OCI-LY3 (cell line): ENCODE measurements around the gene RPS6KA5.
"Not testable (repeated sequence)": the region's sequence is repeated elsewhere in the genome, so short reads cannot be mapped to it uniquely, and the experiment has no call there.

Experiments
- H2AFZ ChIP-seq: fragments of 200-600, 300-600 bp; shearing (Covaris generic); 2 replicates; pipeline ENCODE4 v1.6.0; 2014; ENCODE audit warnings: antibody characterized with exemption, low read depth, low read length
- H3K27ac ChIP-seq: fragments of 200-600, 300-600 bp; sonication (generic); 2 replicates; pipeline ENCODE4 v1.5.1; 2014; ENCODE audit warnings: mild to moderate bottlenecking, low read length, moderate library complexity, mixed read lengths
- H3K27me3 ChIP-seq: fragments of 200-600, 300-600 bp; sonication (generic); 2 replicates; pipeline ENCODE4 v1.6.1; 2014; ENCODE audit warnings: low read depth, low read length, mixed read lengths
- H3K36me3 ChIP-seq: fragments of 200-600, 300-600 bp; sonication (generic); replicated peaks from 2 replicates; pipeline ENCODE3; 2014; ENCODE audit warnings: low read depth, low read length, mixed read lengths
- H3K4me1 ChIP-seq: fragments of 300-600, 200-600 bp; sonication (generic); 2 replicates; pipeline ENCODE4 v1.6.1; 2014; ENCODE audit warnings: low read length, mixed read lengths
- H3K4me2 ChIP-seq: fragments of 200-600, 300-600 bp; sonication (generic); 2 replicates; pipeline ENCODE4 v1.6.1; 2014; ENCODE audit warnings: low read length, mixed read lengths
- H3K4me3 ChIP-seq: fragments of 300-600, 200-600 bp; sonication (generic); 2 replicates; pipeline ENCODE4 v1.5.1; 2014; ENCODE audit warnings: antibody characterized with exemption, mild to moderate bottlenecking, low read length, moderate library complexity
- H3K79me2 ChIP-seq: fragments of 300-600, 200-600 bp; shearing (Covaris generic); 2 replicates; pipeline ENCODE4 v1.6.1; 2014; ENCODE audit warnings: mild to moderate bottlenecking, low read length, mixed read lengths
- H3K9ac ChIP-seq: fragments of 300-600, 200-600 bp; shearing (Covaris generic); 2 replicates; pipeline ENCODE4 v1.6.0; 2014; ENCODE audit warnings: mild to moderate bottlenecking, low read length, moderate library complexity
- H3K9me3 ChIP-seq: fragments of 200-600, 300-600 bp; shearing (Covaris generic); 2 replicates; pipeline ENCODE4 v1.6.1; 2014; ENCODE audit warnings: low read length, mixed read lengths; ENCODE audit not compliant: insufficient read depth
- H4K20me1 ChIP-seq: fragments of 200-600, 300-600 bp; sonication (generic); 2 replicates; pipeline ENCODE4 v1.6.1; 2016; ENCODE audit warnings: low read length, mixed read lengths; ENCODE audit not compliant: insufficient read depth
- EZH2phosphoT487 ChIP-seq: fragments of 200-600 bp; shearing (Covaris generic); IDR thresholded peaks from 2 replicates; pipeline ENCODE4 v1.6.1; 2018; ENCODE audit warnings: antibody characterized with exemption, mixed run types, low read depth
- TF ChIP-seq, protein P1 (sequence below): fragments of 200-600, 300-600 bp; sonication (generic); IDR thresholded peaks from 2 replicates; pipeline ENCODE4 v1.5.1; 2014; ENCODE audit warnings: antibody characterized with exemption, low read length, low read depth

The RPS6KA5 gene

DNA sequence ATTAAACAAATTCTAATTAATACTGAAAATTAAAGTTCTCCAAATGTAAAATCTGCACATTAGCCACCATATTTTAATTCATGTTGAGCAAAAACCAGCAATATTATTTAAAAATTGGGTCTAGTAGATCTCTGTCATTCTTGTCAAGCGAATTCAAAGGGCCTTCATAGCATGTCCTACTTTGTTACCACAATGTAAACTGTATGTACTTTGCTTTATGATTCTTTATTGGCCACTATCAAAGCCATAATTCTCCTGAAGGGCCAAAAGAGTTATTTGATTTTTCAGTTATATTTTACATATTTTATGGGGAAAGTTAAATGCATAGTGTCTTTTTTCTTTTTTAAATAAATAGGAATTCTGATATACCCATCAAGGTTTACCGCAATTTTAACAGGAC, 117.9 kb downstream of the RPS6KA5 start:
- no peak overlapping the region for H2AFZ ChIP-seq

DNA sequence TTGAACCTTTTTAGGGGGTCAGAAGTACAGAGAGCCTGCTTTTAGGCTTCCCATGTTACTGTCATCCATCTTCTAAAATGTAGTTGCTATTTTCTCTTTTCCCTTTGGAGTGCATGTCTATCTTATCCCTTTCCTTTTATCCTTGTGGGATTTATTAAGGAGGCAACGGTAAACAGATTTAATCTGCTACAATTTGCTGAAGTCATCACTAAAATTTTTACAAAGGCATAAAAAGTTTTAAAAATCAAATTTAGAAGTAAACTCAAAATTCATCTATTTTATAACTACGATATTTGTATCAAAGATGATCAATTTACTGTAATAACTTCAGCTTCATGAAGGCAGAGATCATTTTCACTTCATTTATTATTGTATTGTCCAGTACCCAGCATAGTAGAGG, 118.7 kb downstream of the RPS6KA5 start:
- Histone ChIP-seq H2AFZ (no peak overlapping the region), H4K20me1 (no peaks in the 10 kb centered on the region), H3K4me2 (no peak overlapping the region), H3K9me3 (0 out of 2 replicates have a peak, but pooled peaks cover 6% of the 10 kb centered on the region), H3K4me3 (no peak overlapping the region), H3K36me3 (peaks cover 18% of the 10 kb centered on the region), H3K27me3 (no peaks in the 10 kb centered on the region), H3K9ac (no peak overlapping the region), H3K27ac (no peak overlapping the region), H3K79me2 (no peaks in the 10 kb centered on the region), H3K4me1 (no peaks in the 10 kb centered on the region)
- no peak for TF ChIP-seq EZH2phosphoT487
- TF ChIP-seq, protein P1, sequence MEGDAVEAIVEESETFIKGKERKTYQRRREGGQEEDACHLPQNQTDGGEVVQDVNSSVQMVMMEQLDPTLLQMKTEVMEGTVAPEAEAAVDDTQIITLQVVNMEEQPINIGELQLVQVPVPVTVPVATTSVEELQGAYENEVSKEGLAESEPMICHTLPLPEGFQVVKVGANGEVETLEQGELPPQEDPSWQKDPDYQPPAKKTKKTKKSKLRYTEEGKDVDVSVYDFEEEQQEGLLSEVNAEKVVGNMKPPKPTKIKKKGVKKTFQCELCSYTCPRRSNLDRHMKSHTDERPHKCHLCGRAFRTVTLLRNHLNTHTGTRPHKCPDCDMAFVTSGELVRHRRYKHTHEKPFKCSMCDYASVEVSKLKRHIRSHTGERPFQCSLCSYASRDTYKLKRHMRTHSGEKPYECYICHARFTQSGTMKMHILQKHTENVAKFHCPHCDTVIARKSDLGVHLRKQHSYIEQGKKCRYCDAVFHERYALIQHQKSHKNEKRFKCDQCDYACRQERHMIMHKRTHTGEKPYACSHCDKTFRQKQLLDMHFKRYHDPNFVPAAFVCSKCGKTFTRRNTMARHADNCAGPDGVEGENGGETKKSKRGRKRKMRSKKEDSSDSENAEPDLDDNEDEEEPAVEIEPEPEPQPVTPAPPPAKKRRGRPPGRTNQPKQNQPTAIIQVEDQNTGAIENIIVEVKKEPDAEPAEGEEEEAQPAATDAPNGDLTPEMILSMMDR: no peak

More for the DNA sequence above, 117.9 kb downstream of the RPS6KA5 start:
- H3K79me2 ChIP-seq: no peaks in the 10 kb centered on the region
- peaks cover 18% of the 10 kb centered on the region for H3K36me3 ChIP-seq
- TF ChIP-seq, protein P1: no peak
- no peak overlapping the region for H3K9ac ChIP-seq
- H3K4me1 ChIP-seq: no peaks in the 10 kb centered on the region
- no peak overlapping the region for H3K27ac ChIP-seq
- H3K9me3 ChIP-seq: 0 out of 2 replicates have a peak, but pooled peaks cover 6% of the 10 kb centered on the region
- no peaks in the 10 kb centered on the region for H4K20me1 ChIP-seq
- H3K27me3 ChIP-seq: no peaks in the 10 kb centered on the region
- no peak overlapping the region for H3K4me3 ChIP-seq
- H3K4me2 ChIP-seq: no peak overlapping the region

DNA sequence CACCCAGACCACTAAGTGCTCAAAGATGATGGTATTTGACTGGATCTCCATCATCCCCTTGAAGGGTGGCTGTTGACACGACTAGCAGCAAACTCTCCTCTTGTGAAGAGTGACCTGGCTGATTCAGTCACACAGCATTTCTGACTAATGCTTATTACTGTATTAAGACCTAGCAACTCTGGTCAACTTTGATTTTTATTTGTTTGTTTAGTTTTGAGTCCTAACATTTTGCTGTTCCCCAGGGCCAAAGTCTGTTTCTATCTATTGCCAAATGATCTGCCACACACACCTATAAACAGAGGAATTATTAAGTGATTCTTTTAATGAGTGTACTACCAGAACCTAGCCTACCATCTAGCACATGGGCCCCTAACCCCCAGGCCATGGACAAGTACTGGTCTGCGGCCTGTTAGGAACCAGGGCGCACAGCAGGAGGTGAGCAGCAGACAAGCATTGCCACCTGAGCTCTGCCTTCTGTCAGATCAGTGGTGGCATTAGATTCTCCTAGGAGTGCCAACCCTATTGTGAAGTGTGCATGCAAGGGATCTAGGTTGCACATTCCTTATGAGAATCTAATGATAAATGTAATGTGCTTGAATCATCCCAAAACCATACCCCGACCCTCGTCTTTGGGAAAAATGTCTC, 120.0 kb downstream of the RPS6KA5 start:
- H3K4me1 ChIP-seq: no peaks in the 10 kb centered on the region
- no peak overlapping the region for H2AFZ ChIP-seq
- H4K20me1 ChIP-seq: no peaks in the 10 kb centered on the region
- H3K27ac ChIP-seq: no peak overlapping the region
- no peaks in the 10 kb centered on the region for H3K27me3 ChIP-seq
- H3K9ac ChIP-seq: no peak overlapping the region
- 0 out of 2 replicates have a peak, but pooled peaks cover 6% of the 10 kb centered on the region for H3K9me3 ChIP-seq
- no peak overlapping the region for H3K4me2 ChIP-seq
- TF ChIP-seq, protein P1: no peak
- TF ChIP-seq EZH2phosphoT487: no peak
- H3K36me3 ChIP-seq: peaks cover 18% of the 10 kb centered on the region
- no peaks in the 10 kb centered on the region for H3K79me2 ChIP-seq
- no peak overlapping the region for H3K4me3 ChIP-seq

DNA sequence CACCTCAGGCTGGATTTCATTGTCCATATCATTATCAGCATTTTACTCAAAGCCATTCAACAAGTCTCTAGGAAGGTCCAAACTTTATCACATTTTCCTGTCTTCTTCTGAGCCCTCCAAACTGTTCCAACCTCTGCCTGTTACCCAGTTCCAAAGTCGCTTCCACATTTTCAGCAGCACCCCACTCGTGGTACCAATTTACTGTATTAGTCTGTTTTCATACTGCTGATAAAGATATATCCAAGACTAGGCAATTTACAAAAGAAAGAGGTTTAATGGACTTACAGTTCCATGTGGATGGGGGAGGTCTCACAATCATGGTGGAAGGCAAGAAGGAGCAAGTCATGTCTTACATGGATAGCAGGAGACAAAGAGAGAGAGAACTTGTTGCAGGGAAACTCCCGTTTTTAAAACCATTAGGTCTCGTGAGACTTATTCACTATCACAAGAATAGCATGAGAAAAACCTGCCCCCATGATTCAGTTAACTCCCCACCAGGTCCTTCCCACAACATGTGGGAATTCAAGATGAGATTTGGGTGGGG, 121.1 kb downstream of the RPS6KA5 start:
- not testable (repeated sequence) for H3K79me2 ChIP-seq, H3K4me1 ChIP-seq, H4K20me1 ChIP-seq, H2AFZ ChIP-seq, H3K4me3 ChIP-seq, H3K27ac ChIP-seq, H3K9me3 ChIP-seq, H3K27me3 ChIP-seq, H3K4me2 ChIP-seq, H3K9ac ChIP-seq
- H3K36me3 ChIP-seq: peaks cover 18% of the 10 kb centered on the region
